H1 (cell line): ENCODE measurements around the gene ZBTB47. TPM values are rescaled to one million over a fixed set of nuclear protein-coding genes. Genes with fewer than 3 reads are reported as not detected.

Experiments used
- CTCF ChIA-PET: fragments of 300-600 bp; sonication (Branson Sonifier 250); formaldehyde crosslinking; loops from one replicate; lab custom pipeline; 2021; ENCODE audit not compliant: partially characterized antibody; lab: Charles Lee
- POLR2A ChIA-PET: fragments of 300-600 bp; sonication (Branson Sonifier 250); formaldehyde crosslinking; loops from one replicate; lab custom pipeline; 2021; ENCODE audit warnings: inconsistent platforms; ENCODE audit not compliant: partially characterized antibody; lab: Charles Lee
- DNase-seq, 2 experiments: peaks; one replicate each; pipeline versions ENCODE4 v3.0.0 to v3.0.0-alpha.2; 2010 to 2022; ENCODE audit warnings: low spot score in 2 of 2, low read depth in 1 of 2, mixed read lengths in 1 of 2
- FAIRE-seq: peaks from 2 replicates; lab custom pipeline; 2011; peaks lifted over from hg19 to GRCh38; lab: Jason Lieb, UNC
- H2AFZ ChIP-seq: 2 replicates; pipeline ENCODE4 v1.8.1; 2012; ENCODE audit warnings: low read length, inconsistent platforms
- H2AK5ac ChIP-seq: 2 replicates; pipeline ENCODE4 v1.6.1; 2013; ENCODE audit warnings: low read depth, low read length
- H2BK120ac ChIP-seq: replicated peaks from 2 replicates; pipeline ENCODE3; 2013; ENCODE audit warnings: low read depth, low read length, inconsistent platforms
- H2BK12ac ChIP-seq: 2 replicates; pipeline ENCODE4 v1.6.1; 2013; ENCODE audit warnings: low read depth, low read length
- H2BK15ac ChIP-seq: 2 replicates; pipeline ENCODE4 v1.6.1; 2013; ENCODE audit warnings: low read length
- H2BK20ac ChIP-seq: 2 replicates; pipeline ENCODE4 v1.6.1; 2013; ENCODE audit warnings: low read length
- H2BK5ac ChIP-seq: 2 replicates; pipeline ENCODE4 v1.6.1; 2013; ENCODE audit warnings: low read depth, low read length
- H3K14ac ChIP-seq: 2 replicates; pipeline ENCODE4 v1.6.1; 2013; ENCODE audit warnings: inconsistent platforms; ENCODE audit not compliant: insufficient read length
- H3K18ac ChIP-seq: 2 replicates; pipeline ENCODE4 v1.6.1; 2013; ENCODE audit warnings: low read length; ENCODE audit errors: extremely low read depth
- H3K23ac ChIP-seq: 2 replicates; pipeline ENCODE4 v1.6.1; 2013; ENCODE audit warnings: inconsistent platforms; ENCODE audit not compliant: insufficient read length
- H3K23me2 ChIP-seq: 2 replicates; pipeline ENCODE4 v1.6.1; 2013; ENCODE audit warnings: low read depth, low read length
- H3K27ac ChIP-seq: 2 replicates; pipeline ENCODE4 v1.6.1; 2011; ENCODE audit warnings: low read depth, low read length, inconsistent platforms
- H3K27me3 ChIP-seq, 4 experiments: replicated peaks in 1 of 4; 1 replicate in 1 of 4; 2 replicates in 3 of 4; pipeline versions ENCODE4 v1.6.1 to v1.8.1; 2011 to 2013; ENCODE audit warnings: low read length in 3 of 4, mild to moderate bottlenecking in 3 of 4, inconsistent platforms in 2 of 4, mixed read lengths in 2 of 4, moderate library complexity in 1 of 4; ENCODE audit not compliant: control insufficient read depth in 3 of 4, insufficient read depth in 3 of 4; ENCODE audit errors: extremely low read depth in 1 of 4
- H3K36me3 ChIP-seq, 4 experiments: 2 replicates each; pipeline versions ENCODE4 v1.6.1 to v1.8.1; 2011 to 2013; ENCODE audit warnings: mild to moderate bottlenecking in 4 of 4, low read length in 3 of 4, moderate library complexity in 2 of 4, control low read depth in 1 of 4, inconsistent platforms in 1 of 4; ENCODE audit not compliant: insufficient read depth in 4 of 4, control insufficient read depth in 2 of 4
- H3K4ac ChIP-seq: replicated peaks from 2 replicates; pipeline ENCODE3; 2013; ENCODE audit warnings: low read length, low read depth, mixed read lengths, inconsistent platforms; ENCODE audit not compliant: insufficient read length
- H3K4me1 ChIP-seq, 4 experiments: replicated peaks in 1 of 4; 1 replicate in 1 of 4; 2 replicates in 3 of 4; pipeline versions ENCODE4 v1.6.1 to v1.8.1; 2011 to 2013; ENCODE audit warnings: low read length in 3 of 4, inconsistent platforms in 2 of 4, mixed read lengths in 1 of 4; ENCODE audit not compliant: insufficient read depth in 4 of 4, control insufficient read depth in 3 of 4
- H3K4me2 ChIP-seq, 2 experiments: 2 replicates each; pipeline versions ENCODE4 v1.6.1 to v1.8.1; 2011 to 2013; ENCODE audit warnings: low read depth in 2 of 2, low read length in 2 of 2, control low read depth in 1 of 2, inconsistent platforms in 1 of 2, mild to moderate bottlenecking in 1 of 2; ENCODE audit not compliant: insufficient read depth in 1 of 2
- H3K4me3 ChIP-seq, 4 experiments: fragments of 200-600, 300-600 bp in 1 of 4; sonication (generic), shearing (Covaris generic), sonication (Bioruptor Twin) in 1 of 4; 2 replicates each; pipeline versions ENCODE4 v1.5.1 to v1.8.1; 2011 to 2016; ENCODE audit warnings: low read length in 4 of 4, low read depth in 3 of 4, control low read depth in 2 of 4, inconsistent platforms in 2 of 4, mild to moderate bottlenecking in 2 of 4, mixed read lengths in 1 of 4, moderate library complexity in 1 of 4; ENCODE audit not compliant: insufficient read depth in 2 of 4; ENCODE audit errors: extremely low read depth in 1 of 4
- H3K56ac ChIP-seq: replicated peaks from 2 replicates; pipeline ENCODE3; 2013; ENCODE audit warnings: low read depth, mild to moderate bottlenecking, mixed read lengths, low read length, inconsistent platforms; ENCODE audit not compliant: insufficient read length
- H3K79me1 ChIP-seq: 2 replicates; pipeline ENCODE4 v1.6.1; 2013; ENCODE audit warnings: low read depth, low read length, control low read depth
- H3K79me2 ChIP-seq, 2 experiments: 2 replicates each; pipeline versions ENCODE4 v1.6.1 to v1.8.1; 2012 to 2013; ENCODE audit warnings: low read length in 2 of 2, mild to moderate bottlenecking in 2 of 2, inconsistent platforms in 1 of 2; ENCODE audit not compliant: insufficient read depth in 2 of 2, control insufficient read depth in 1 of 2
- H3K9ac ChIP-seq, 4 experiments: replicated peaks in 1 of 4; 1 replicate in 1 of 4; 2 replicates in 3 of 4; pipeline versions ENCODE4 v1.6.1 to v1.8.1; 2011 to 2013; ENCODE audit warnings: low read depth in 3 of 4, low read length in 3 of 4, control low read depth in 2 of 4, mild to moderate bottlenecking in 2 of 4, moderate library complexity in 2 of 4, inconsistent platforms in 1 of 4; ENCODE audit errors: extremely low read depth in 1 of 4
- H3K9me3 ChIP-seq, 2 experiments: 2 replicates each; pipeline versions ENCODE4 v1.6.1 to v1.8.1; 2012 to 2013; ENCODE audit warnings: mild to moderate bottlenecking in 2 of 2, moderate library complexity in 2 of 2, control low read depth in 1 of 2, inconsistent platforms in 1 of 2, low read depth in 1 of 2, low read length in 1 of 2, mixed read lengths in 1 of 2; ENCODE audit not compliant: insufficient read depth in 2 of 2
- H4K20me1 ChIP-seq, 2 experiments: replicated peaks in 1 of 2; 2 replicates each; pipeline versions ENCODE3 to v1.8.1; 2011 to 2013; ENCODE audit warnings: inconsistent platforms in 2 of 2, low read length in 2 of 2, mild to moderate bottlenecking in 1 of 2; ENCODE audit not compliant: insufficient read depth in 2 of 2, control insufficient read depth in 1 of 2
- H4K5ac ChIP-seq: 2 replicates; pipeline ENCODE4 v1.6.1; 2013; ENCODE audit warnings: low read length, low read depth, mixed read lengths, inconsistent platforms; ENCODE audit not compliant: insufficient read length
- H4K8ac ChIP-seq: 2 replicates; pipeline ENCODE4 v1.8.0; 2013; ENCODE audit warnings: mild to moderate bottlenecking, moderate library complexity, low read length, inconsistent platforms; ENCODE audit not compliant: insufficient read depth; ENCODE audit errors: extremely low read depth
- H4K91ac ChIP-seq: replicated peaks from 2 replicates; pipeline ENCODE3; 2013; ENCODE audit warnings: low read length, mixed read lengths, inconsistent platforms; ENCODE audit not compliant: insufficient read length
- CBX5 ChIP-seq: fragments of 300-800, 300-1000 bp; sonication (generic); IDR thresholded peaks from 2 replicates; pipeline ENCODE4 v1.7.1; 2016; ENCODE audit warnings: antibody characterized with exemption, low read length, low read depth
- WGBS, 2 experiments: shearing (Covaris generic) in 1 of 2; methylation state at CpG; one replicate each; pipeline versions ENCODE4 v1.1.6 to v1.1.7; 2013 to 2015; ENCODE audit warnings: low lambda C conversion rate in 2 of 2, mixed read lengths in 2 of 2, inconsistent platforms in 1 of 2, low coverage in 1 of 2, missing lambda C conversion rate in 1 of 2; ENCODE audit not compliant: insufficient replicate concordance in 2 of 2, insufficient coverage in 1 of 2, insufficient read length in 1 of 2; ENCODE audit errors: extremely low coverage in 1 of 2, missing lambda C conversion rate in 1 of 2; 5-methylcytosine and 5-hydroxymethylcytosine counted together
- polyA plus RNA-seq, 7 experiments: library from polyadenylated mRNA; depleted of rRNA in 3 of 7; stranded (reverse) in 5 of 7; unstranded in 2 of 7; fragments of >200 nt in 5 of 7; fragments of 200-250 nt in 2 of 7; gene quantifications; 1 replicate in 5 of 7; 2 replicates in 1 of 7; 4 replicates in 1 of 7; pipeline versions ENCODE4 v1.2.1 to v1.2.3, GENCODE V29; 2011 to 2013; ENCODE audit warnings: missing spikeins in 2 of 7, mixed read lengths in 2 of 7
- total RNA-seq: library from RNA; stranded (reverse); fragmentation: NEBNext Ultra II Directional; extraction: Animal tissue kit (Norgen Biotek cat#: 25700); gene quantifications from 2 replicates; pipeline ENCODE4 v1.2.1, GENCODE V29; 2021

The ZBTB47 gene
- total and polyA plus RNA-seq, 2 of the 8 experiments (the other 6 are each of a cell fraction or from before 2014, with no cell fraction given), result 2.8 to 4.1 TPM

DNA sequence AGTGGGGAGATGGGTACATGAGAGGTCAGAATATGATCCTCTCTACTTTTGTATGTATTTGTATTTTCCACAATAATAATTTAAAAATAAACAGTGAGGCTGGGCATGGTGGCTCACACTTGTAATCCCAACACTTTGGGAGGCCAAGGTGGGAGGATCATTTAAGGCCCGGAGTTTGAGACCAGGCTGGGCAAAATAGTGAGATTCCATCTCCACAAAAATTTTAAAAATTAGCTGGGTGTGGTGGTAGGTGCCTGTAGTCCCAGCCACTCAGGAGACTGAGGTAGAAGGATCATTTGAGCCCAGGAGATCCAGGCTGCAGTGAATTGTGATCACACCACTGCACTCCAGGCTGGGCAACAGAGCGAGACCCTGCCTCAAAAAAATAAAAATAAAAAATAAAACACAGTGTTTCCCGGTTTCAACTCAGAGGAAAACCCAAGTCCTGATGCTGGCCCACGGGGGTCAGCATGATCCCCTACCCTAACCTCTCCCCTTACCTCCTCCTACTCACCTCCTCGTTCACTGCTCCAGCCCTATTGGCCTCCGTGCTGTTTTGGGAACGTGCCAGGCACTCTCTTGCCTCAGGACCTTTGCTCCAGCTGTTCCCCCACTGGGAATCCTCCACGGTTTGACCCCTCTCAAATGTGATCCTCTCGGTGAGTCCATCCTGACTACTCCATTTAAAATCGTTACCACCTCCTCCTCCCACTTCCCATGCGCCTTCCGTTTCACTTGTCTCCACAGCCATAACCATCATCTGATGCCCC is 29.0 kb downstream of the ZBTB47 start:
- Histone ChIP-seq H3K18ac (no peak overlapping the region), H4K91ac (no peak overlapping the region), H4K20me1 (no peaks in the 10 kb centered on the region), H2BK20ac (no peak overlapping the region), H4K5ac (no peak overlapping the region), H3K27ac (no peak overlapping the region), H3K4me2 (no peak overlapping the region), H2BK120ac (no peak overlapping the region), H3K79me2 (no peaks in the 10 kb centered on the region), H2BK5ac (no peak overlapping the region), H3K36me3 (no peaks in the 10 kb centered on the region), H3K23ac (no peak overlapping the region), H3K4me3 (no peak overlapping the region)
- FAIRE-seq, result no peak
- CTCF ChIA-PET, result interaction anchor here (1.0 to 1.2 kb wide), 2 partner anchors 10 to 22 kb away, joined by 3 to 4 read pairs; no protein-coding TSS in a partner anchor
- no peak for TF ChIP-seq CBX5
- TF ChIP-seq, all 59 proteins: peak for 0
- H3K9me3 ChIP-seq, result no peaks in the 10 kb centered on the region
- no peaks in the 10 kb centered on the region; a peak in 1 of 7 replicates for H3K27me3 ChIP-seq
- no peak overlapping the region for H3K14ac ChIP-seq
- H4K8ac ChIP-seq, result no peak overlapping the region
- WGBS, 2 experiments, result 89% methylated on average over 12 of the region's 12 CpGs; no CpG with 5 or more reads in 1 of the 2 experiments
- H3K9ac ChIP-seq, result no peak overlapping the region
- H3K23me2 ChIP-seq, result no peaks in the 10 kb centered on the region
- no peak for DNase-seq
- H3K4ac ChIP-seq, result no peak overlapping the region
- no peaks in the 10 kb centered on the region; a peak in 1 of 7 replicates for H3K4me1 ChIP-seq
- no peaks in the 10 kb centered on the region for H3K79me1 ChIP-seq
- no peak overlapping the region for H3K56ac ChIP-seq
- POLR2A ChIA-PET, result no interaction called here
- no peak overlapping the region for H2AFZ ChIP-seq
- H2BK12ac ChIP-seq, result no peak overlapping the region
- H2BK15ac ChIP-seq, result no peak overlapping the region
- no peak overlapping the region for H2AK5ac ChIP-seq
